ENCODE measurements around the gene PIR.

DNA sequence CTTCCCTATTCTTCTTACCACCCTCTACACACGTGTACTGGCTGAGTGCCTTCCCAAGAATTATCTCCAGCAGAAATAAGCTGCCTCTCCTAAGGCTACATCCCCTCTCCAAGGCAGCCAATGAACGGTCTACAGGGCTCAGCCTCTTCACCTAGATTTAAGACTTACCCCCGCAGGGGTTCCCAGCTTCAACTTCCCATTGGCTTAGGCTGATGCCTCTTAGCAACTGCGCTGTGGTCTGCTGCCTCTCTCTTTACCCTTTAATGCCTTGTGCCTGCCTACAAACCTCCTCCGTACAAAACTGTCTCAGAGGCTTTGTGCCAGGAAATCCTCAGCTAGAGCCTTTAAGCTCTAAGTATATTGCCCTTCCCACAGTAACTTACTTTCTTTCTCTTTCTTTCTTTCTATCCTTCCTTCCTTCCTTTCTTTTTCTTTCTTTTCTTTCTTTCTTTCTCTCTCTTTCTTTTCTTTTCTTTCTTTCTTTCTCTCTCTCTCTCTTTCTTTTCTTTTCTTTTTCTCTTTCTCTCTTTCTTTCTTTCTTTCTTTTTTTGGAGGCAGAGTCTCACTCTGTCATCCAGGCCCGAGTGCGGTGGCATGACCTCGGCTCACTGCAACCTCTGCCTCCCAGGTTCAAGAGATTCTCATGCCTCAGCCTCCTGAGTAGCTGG, 142.7 kb downstream of the PIR start:
- TF ChIP-seq POLR2A (IDR thresholded peaks at IDR 0.05) (no peak), CTCF (IDR thresholded peaks at IDR 0.05) (no peak)
